ENCODE measurements around the gene DLGAP1. TPM values are rescaled to one million over a fixed set of nuclear protein-coding genes. Genes with fewer than 3 reads are reported as not detected.

The DLGAP1 gene
- total RNA-seq, 4 donors from 2014 or later: 0.13 to 6.2 (median 0.53) TPM

DNA sequence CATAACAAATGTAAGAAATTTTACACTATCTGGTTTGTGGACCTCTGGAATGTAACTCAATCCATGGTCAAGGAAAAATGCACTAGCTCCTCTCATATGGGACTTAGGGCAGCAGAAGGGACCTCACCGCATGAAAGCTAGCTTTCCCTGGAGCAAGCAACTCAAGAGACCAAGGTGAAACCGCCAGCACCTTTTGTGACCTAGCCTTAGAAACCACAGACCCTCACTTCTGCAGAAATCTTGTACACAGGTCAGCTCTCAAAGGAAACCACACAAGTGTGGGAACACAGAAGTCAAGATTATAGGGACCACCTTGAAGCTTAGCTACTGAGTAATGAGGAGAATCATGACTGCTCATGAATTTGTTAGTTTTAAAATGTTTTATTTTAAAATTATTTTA is 222.5 kb downstream of the DLGAP1 start:
- TF ChIP-seq POLR2A (IDR thresholded peaks at IDR 0.05): no peak
- TF ChIP-seq, protein P1, sequence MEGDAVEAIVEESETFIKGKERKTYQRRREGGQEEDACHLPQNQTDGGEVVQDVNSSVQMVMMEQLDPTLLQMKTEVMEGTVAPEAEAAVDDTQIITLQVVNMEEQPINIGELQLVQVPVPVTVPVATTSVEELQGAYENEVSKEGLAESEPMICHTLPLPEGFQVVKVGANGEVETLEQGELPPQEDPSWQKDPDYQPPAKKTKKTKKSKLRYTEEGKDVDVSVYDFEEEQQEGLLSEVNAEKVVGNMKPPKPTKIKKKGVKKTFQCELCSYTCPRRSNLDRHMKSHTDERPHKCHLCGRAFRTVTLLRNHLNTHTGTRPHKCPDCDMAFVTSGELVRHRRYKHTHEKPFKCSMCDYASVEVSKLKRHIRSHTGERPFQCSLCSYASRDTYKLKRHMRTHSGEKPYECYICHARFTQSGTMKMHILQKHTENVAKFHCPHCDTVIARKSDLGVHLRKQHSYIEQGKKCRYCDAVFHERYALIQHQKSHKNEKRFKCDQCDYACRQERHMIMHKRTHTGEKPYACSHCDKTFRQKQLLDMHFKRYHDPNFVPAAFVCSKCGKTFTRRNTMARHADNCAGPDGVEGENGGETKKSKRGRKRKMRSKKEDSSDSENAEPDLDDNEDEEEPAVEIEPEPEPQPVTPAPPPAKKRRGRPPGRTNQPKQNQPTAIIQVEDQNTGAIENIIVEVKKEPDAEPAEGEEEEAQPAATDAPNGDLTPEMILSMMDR (IDR thresholded peaks at IDR 0.05 in 4 of 5, conservative IDR thresholded peaks at IDR 0.05 in 1 of 5): no peak
- Histone ChIP-seq H3K27ac (no peak overlapping the region), H3K4me1 (no peaks in the 10 kb centered on the region), H3K4me3 (no peak overlapping the region), H3K36me3 (no peaks in the 10 kb centered on the region), H3K9me3 (peaks cover 0 to 5% (median 0%) of the 10 kb centered on the region in 3 donors), H3K27me3 (no peaks in the 10 kb centered on the region)
- DNase-seq: no peak
- intact Hi-C loops (cut with DNase I; ENCODE audit: low total_unique reads) (no loop called here), in situ Hi-C loops (cut with MboI; ENCODE audit: low sequenced_read_pairs in 4 of 4) (no loop called here)
- no peak for ATAC-seq

DNA sequence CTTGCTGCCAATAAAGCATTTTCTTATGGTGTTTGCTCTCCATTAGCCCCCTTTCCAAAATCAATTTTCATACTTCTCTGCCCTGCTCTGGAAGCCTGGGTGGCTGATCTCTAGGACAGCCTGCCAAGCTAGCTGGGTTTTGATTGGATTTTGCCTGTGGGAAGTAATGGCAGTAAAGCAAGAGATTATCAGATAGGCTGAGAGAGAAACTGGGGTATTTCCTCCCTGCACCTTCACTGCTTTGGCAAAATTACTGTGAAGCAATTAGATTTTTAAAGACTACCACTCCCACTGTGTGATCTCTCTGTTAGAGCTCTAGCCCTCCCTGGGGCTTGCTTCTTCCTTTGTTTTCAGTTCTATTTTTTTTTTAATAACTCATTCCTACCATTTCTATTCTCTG is 223.8 kb downstream of the DLGAP1 start:
- Histone ChIP-seq H3K9me3 (peaks cover 0 to 5% (median 0%) of the 10 kb centered on the region in 3 donors), H3K27me3 (no peaks in the 10 kb centered on the region), H3K27ac (no peak overlapping the region), H3K4me1 (no peaks in the 10 kb centered on the region), H3K4me3 (no peak overlapping the region), H3K36me3 (no peaks in the 10 kb centered on the region)
- DNase-seq (no peak), ATAC-seq (no peak)
- in situ Hi-C loops (cut with MboI; ENCODE audit: low sequenced_read_pairs in 4 of 4): no loop called here
- no peak for TF ChIP-seq POLR2A (IDR thresholded peaks at IDR 0.05)
- TF ChIP-seq, protein P1 (IDR thresholded peaks at IDR 0.05 in 4 of 5, conservative IDR thresholded peaks at IDR 0.05 in 1 of 5): no peak
- intact Hi-C loops (cut with DNase I; ENCODE audit: low total_unique reads): no loop called here

DNA sequence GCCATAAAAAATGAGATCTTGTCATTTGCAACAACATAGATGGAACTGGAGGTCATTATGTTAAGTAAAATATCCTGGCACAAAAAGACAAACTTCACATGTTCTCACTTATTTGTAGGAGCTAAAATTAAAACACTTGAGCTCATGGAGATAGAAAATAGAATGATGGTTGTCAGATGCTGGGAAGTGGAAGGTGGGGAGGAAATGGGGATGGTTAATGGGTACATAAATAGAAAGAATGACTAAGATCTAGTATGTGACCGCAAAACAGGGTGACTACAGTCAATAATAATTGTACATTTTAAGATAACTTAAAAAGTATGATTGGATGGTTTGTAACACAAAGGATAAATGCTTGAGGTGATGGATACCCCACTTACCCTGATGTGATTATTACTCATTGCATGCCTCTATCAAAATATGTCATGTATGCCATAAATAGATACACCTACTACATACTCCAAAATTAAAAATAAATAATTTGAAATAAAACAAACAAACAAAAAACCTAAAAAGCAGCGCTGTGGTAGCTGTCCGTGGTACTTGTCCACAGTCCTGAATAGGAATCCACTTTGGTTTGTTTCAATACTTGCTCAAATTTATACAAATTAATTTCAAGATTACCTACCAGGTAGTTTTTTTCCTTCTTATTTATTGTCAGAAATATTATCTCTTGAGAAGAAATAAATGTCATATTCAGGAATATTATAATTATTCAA is 224.5 kb downstream of the DLGAP1 start:
- H3K27me3 ChIP-seq: no peaks in the 10 kb centered on the region
- in situ Hi-C loops (cut with MboI; ENCODE audit: low sequenced_read_pairs in 4 of 4) (no loop called here), intact Hi-C loops (cut with DNase I; ENCODE audit: low total_unique reads) (no loop called here)
- H3K9me3 ChIP-seq: peaks cover 0 to 5% (median 0%) of the 10 kb centered on the region in 3 donors
- no peak for ATAC-seq
- H3K27ac ChIP-seq: no peak overlapping the region
- no peaks in the 10 kb centered on the region for H3K36me3 ChIP-seq
- DNase-seq: no peak
- TF ChIP-seq, protein P1 (IDR thresholded peaks at IDR 0.05 in 4 of 5, conservative IDR thresholded peaks at IDR 0.05 in 1 of 5): no peak
- TF ChIP-seq POLR2A (IDR thresholded peaks at IDR 0.05): no peak
- H3K4me1 ChIP-seq: no peaks in the 10 kb centered on the region
- H3K4me3 ChIP-seq: no peak overlapping the region

DNA sequence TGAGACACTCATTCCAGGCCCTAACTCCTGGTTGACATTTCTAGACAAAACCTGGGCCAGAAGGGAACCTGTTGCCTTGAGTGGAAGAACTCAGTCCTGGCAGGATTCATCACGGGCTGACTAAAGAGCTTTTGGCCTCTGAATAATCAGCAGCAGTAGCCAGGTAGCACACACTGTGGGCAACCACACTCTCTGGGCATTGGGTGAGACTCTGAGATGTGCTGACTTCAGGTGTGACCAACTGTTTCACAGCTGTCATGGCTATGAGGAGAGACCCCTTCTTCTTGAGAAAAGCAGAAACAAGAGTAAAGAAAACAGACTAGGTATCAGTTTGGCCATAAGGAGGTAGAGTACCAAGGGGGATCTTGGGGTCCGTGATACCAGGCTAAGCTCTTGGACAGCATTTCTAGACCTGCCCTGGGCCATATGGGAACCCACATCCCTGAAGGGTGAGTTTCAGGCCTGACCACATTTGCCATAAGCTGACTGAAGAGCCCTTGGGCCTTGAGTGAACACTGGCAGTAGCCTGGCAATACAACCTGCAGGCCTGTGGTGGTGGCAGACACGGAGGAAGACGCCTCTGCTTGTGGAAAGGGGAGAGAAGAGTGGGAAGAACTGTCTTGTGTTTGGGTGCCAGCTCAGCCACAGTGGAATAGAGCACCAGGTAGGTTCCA is 230.9 kb downstream of the DLGAP1 start:
- H3K4me3 ChIP-seq: no peak overlapping the region
- H3K27me3 ChIP-seq: no peaks in the 10 kb centered on the region
- H3K9me3 ChIP-seq: peaks cover 0 to 3% (median 0%) of the 10 kb centered on the region in 3 donors
- ATAC-seq (no peak), DNase-seq (no peak)
- in situ Hi-C loops (cut with MboI; ENCODE audit: low sequenced_read_pairs in 4 of 4) (no loop called here), intact Hi-C loops (cut with DNase I; ENCODE audit: low total_unique reads) (no loop called here)
- no peaks in the 10 kb centered on the region for H3K4me1 ChIP-seq
- TF ChIP-seq POLR2A (IDR thresholded peaks at IDR 0.05): no peak
- TF ChIP-seq, protein P1 (IDR thresholded peaks at IDR 0.05 in 4 of 5, conservative IDR thresholded peaks at IDR 0.05 in 1 of 5): no peak
- no peak overlapping the region for H3K27ac ChIP-seq
- H3K36me3 ChIP-seq: no peaks in the 10 kb centered on the region
